Thyroid gland (tissue), 4 donors: Measurements from ENCODE around the gene TAF11L2. TPM values are rescaled to one million over a fixed set of nuclear protein-coding genes. Genes with fewer than 3 reads are reported as not detected.
A peak's percentile ranks its signal among the peaks of the same experiment; 100 is the strongest.
"Not testable (repeated sequence)": the region's sequence is repeated elsewhere in the genome, so short reads cannot be mapped to it uniquely, and the experiment has no call there.

Experiments used
- DNase-seq, 2 donors: peaks; one replicate each; pipeline ENCODE4 v3.0.0-alpha.2; 2019
- H3K27ac ChIP-seq, 3 donors: fragments of 200-600 bp; sonication (generic); 1 replicate in 2 of 3; 2 replicates in 1 of 3; pipeline ENCODE4 v1.5.1; 2016 to 2019; ENCODE audit warnings: mild to moderate bottlenecking in 1 of 3, moderate library complexity in 1 of 3
- H3K27me3 ChIP-seq: fragments of 200-600 bp; sonication (generic); one replicate; pipeline ENCODE4 v1.5.1; 2019
- H3K36me3 ChIP-seq, 2 donors: fragments of 200-600 bp; sonication (generic); one replicate each; pipeline ENCODE4 v1.5.1; 2016 to 2019
- H3K4me1 ChIP-seq, 2 donors: fragments of 200-600 bp; sonication (generic); one replicate each; pipeline ENCODE4 v1.5.1; 2017 to 2019
- H3K4me3 ChIP-seq, 3 donors: fragments of 200-600 bp; sonication (generic); replicated peaks in 1 of 3; 1 replicate in 2 of 3; 2 replicates in 1 of 3; pipeline ENCODE4 v1.5.1; 2016; ENCODE audit warnings: mild to moderate bottlenecking in 1 of 3
- H3K9me3 ChIP-seq: fragments of 200-600 bp; sonication (generic); one replicate; pipeline ENCODE4 v1.5.1; 2017
- WGBS, 2 donors: methylation state at CpG; one replicate each; pipeline ENCODE4 v1.1.5; 2017; 5-methylcytosine and 5-hydroxymethylcytosine counted together
- intact Hi-C: fragments of 100-400 bp; cut with DNase I; formaldehyde crosslinking; loops from one replicate; pipeline ENCODE4 v1.15.1; 2023
- small RNA-seq: library from RNA; depleted of rRNA; stranded (forward); fragments of <200 nt; gene quantifications from one replicate; pipeline ENCODE3, GENCODE V24; 2016
- total RNA-seq, 4 donors: library from RNA; depleted of rRNA; stranded (reverse); fragments of >200 nt; gene quantifications; one replicate each; pipeline ENCODE4 v1.2.3, GENCODE V29; 2016

Gene TAF11L2
- total RNA-seq, 4 donors from 2014 or later = not detected

DNA sequence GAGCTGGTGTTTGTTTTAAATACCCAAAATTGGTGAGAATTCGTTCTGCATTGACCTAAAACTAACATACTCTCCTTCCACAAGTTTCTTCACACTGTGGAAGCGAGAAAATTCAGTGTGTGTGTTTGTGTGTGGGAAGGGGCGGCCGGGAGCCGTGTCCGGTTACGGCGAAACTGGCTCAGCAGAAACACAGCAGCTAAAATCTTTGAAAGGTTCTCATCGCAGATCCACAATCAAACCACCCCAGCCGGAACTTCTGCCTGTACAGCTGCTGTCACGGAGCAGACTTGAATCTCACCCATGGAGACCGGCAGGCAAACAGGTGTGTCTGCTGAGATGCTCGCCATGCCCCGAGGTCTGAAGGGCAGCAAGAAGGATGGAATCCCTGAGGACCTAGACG lies 26.9 kb downstream of the TAF11L2 start, which contains the start of gene TAF11L5:
Gene TAF11L5 (plus strand): TSS at position 301 of the 400 bp plus-strand sequence.
- H3K27me3 ChIP-seq, intact Hi-C loops, H3K4me3 ChIP-seq, H3K27ac ChIP-seq, H3K9me3 ChIP-seq, DNase-seq, H3K36me3 ChIP-seq, H3K4me1 ChIP-seq: not testable (repeated sequence)
- no CpG with 5 or more reads among the region's 15 CpGs for WGBS, 2 donors

DNA sequence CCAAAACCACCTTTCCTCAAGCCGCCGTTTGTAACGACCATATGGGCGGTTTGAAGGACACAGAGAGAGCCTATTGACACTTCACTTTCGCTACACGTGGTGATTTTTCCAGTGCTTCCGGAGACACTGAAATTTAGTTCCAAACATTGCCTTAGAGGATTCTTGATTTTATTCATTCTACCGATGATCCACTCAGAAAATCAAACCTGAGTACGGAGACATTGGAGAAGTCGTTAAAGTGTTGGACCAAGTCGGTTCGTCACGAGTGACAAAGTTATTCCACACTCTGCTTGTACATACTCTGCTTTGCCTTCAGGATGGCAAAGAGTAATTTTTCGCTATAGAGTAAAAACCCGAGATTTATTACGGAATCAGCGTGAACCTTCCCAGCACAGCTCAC lies 28.5 kb downstream of the TAF11L2 start:
- H3K27me3 ChIP-seq, H3K4me3 ChIP-seq, H3K27ac ChIP-seq, H3K9me3 ChIP-seq, intact Hi-C loops, H3K36me3 ChIP-seq, H3K4me1 ChIP-seq: not testable (repeated sequence)
- DNase-seq = peak; percentile 5 to 14
- WGBS, 2 donors = 90 to 93% methylated on average over 16 to 17 of the region's 17 CpGs

DNA sequence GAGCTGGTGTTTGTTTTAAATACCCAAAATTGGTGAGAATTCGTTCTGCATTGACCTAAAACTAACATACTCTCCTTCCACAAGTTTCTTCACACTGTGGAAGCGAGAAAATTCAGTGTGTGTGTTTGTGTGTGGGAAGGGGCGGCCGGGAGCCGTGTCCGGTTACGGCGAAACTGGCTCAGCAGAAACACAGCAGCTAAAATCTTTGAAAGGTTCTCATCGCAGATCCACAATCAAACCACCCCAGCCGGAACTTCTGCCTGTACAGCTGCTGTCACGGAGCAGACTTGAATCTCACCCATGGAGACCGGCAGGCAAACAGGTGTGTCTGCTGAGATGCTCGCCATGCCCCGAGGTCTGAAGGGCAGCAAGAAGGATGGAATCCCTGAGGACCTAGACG lies 30.3 kb downstream of the TAF11L2 start, which contains the start of gene TAF11L6:
Gene TAF11L6 (plus strand): TSS at position 301 of the 400 bp plus-strand sequence.
- intact Hi-C loops, H3K27ac ChIP-seq, H3K4me1 ChIP-seq, H3K9me3 ChIP-seq, H3K4me3 ChIP-seq, H3K36me3 ChIP-seq, H3K27me3 ChIP-seq, DNase-seq: not testable (repeated sequence)
- no CpG with 5 or more reads among the region's 15 CpGs for WGBS, 2 donors

Small RNA genes lying within 50 kb of the gene (small RNA-seq; reads per million reads assigned to genes)
- gene AC106774.3 = not detected

Other genes with a start within 250 kb of the TAF11L2 start
- not detected for gene TAF11L3, start 20.1 kb downstream of the TAF11L2 start, total RNA-seq
- not detected for gene TAF11L4, start 23.6 kb downstream of the TAF11L2 start, total RNA-seq
- not detected for gene TAF11L5, start 27.0 kb downstream of the TAF11L2 start, total RNA-seq
- not detected for gene TAF11L6, start 30.4 kb downstream of the TAF11L2 start, total RNA-seq
- gene TAF11L7, start 87.5 kb downstream of the TAF11L2 start, total RNA-seq = not detected
- not detected for gene TAF11L8, start 92.7 kb downstream of the TAF11L2 start, total RNA-seq
- not detected for gene TAF11L9, start 96.2 kb downstream of the TAF11L2 start, total RNA-seq
- gene TAF11L10, start 99.6 kb downstream of the TAF11L2 start, total RNA-seq = not detected
- gene TAF11L11, start 106.0 kb downstream of the TAF11L2 start, total RNA-seq = not detected
- not detected for gene TAF11L12, start 112.2 kb downstream of the TAF11L2 start, total RNA-seq
- gene TAF11L13, start 133.9 kb downstream of the TAF11L2 start, total RNA-seq = not detected
- gene TAF11L14, start 136.2 kb downstream of the TAF11L2 start, total RNA-seq = not detected